ENCODE measurements around the gene CYP2E1. TPM values are rescaled to one million over a fixed set of nuclear protein-coding genes. Genes with fewer than 3 reads are reported as not detected.
"Not testable (repeated sequence)": the region's sequence is repeated elsewhere in the genome, so short reads cannot be mapped to it uniquely, and the experiment has no call there.

CYP2E1 gene
- total and polyA plus RNA-seq, 2 donors, result 2.6 to 3.4 TPM

DNA sequence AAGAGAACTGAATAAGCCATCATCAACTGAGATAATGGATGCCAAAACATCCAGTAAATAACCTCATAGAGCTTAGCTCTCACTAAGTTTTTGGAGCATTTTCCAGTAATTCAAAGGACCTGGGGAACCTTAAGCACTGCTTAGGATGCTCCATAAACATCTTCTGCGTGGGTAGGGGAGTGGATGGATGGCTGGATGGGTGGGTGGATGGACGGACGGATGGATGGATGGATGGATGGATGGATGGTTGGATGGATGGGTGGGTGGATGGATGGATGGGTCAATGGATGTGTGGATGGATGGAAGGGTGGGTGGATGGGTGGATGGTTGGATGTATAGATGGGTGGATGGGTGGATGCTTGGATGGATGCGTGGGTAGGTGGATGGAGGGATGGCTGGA is 9.0 kb downstream of the CYP2E1 start:
- Histone ChIP-seq H3K4me3 (ENCODE audit: low read length in 2 of 2) (no peak overlapping the region), H3K4me1 (ENCODE audit: control insufficient read depth in 2 of 2, insufficient read depth in 2 of 2, low read length in 2 of 2) (no peaks in the 10 kb centered on the region), H3K36me3 (ENCODE audit: control insufficient read depth in 2 of 2, insufficient read depth in 2 of 2, low read length in 1 of 2) (no peaks in the 10 kb centered on the region), H3K27ac (ENCODE audit: low read depth in 1 of 2, low read length in 1 of 2) (no peak overlapping the region), H3K9me3 (ENCODE audit: control insufficient read depth in 2 of 2, insufficient read depth in 1 of 2, low read length in 1 of 2) (no peaks in the 10 kb centered on the region), H3K27me3 (ENCODE audit: control insufficient read depth in 2 of 2, insufficient read depth in 1 of 2, low read length in 1 of 2) (no peaks in the 10 kb centered on the region)
- no peak for DNase-seq (ENCODE audit: low read depth in 6 of 9, low spot score in 9 of 9)
- WGBS, result 78% methylated on average over 4 of the region's 4 CpGs

DNA sequence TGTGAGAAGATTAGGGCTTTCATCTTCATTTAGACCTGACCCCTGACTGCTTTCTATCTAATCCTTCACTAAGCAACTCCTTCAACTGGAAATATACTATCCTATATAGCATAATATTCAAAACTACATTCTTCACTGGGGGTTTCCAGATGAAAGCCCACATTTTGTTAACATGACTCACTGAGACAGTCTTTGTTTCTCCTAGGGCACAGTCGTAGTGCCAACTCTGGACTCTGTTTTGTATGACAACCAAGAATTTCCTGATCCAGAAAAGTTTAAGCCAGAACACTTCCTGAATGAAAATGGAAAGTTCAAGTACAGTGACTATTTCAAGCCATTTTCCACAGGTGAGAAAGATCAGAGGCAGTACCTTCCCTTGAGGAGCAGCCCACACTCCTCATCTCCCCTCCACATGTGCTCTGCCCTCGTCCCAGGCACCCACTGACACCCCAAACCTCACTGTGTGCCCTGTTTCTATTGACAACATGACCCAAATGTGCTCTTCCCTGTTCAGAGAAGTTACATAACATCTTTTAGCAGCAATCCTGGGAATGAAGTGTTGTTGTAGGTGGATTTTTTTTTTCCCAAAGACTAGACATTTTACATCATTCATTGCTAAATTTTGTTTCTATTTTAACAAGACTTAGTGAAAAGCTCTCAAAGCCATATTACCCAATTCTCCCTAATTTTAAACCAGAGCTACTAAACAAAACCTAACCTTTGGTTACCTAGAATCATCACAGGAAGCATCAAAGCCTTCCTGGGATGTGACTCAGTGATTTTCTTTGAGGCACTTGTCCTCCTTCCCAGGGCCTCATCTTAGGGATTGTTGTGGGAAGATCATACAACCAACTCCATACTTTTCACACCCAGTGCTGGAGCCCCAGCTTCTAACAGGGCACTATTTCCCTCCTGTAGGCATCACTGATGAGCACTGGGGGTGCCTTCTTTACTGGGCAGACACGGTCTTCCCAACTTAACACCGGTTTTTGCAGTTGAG is 10.7 kb downstream of the CYP2E1 start:
- DNase-seq (ENCODE audit: low read depth in 6 of 9, low spot score in 9 of 9), result no peak
- Histone ChIP-seq H3K4me3 (ENCODE audit: low read length in 2 of 2) (no peak overlapping the region), H3K36me3 (ENCODE audit: control insufficient read depth in 2 of 2, insufficient read depth in 2 of 2, low read length in 1 of 2) (no peaks in the 10 kb centered on the region), H3K4me1 (ENCODE audit: control insufficient read depth in 2 of 2, insufficient read depth in 2 of 2, low read length in 2 of 2) (no peaks in the 10 kb centered on the region), H3K27ac (ENCODE audit: low read depth in 1 of 2, low read length in 1 of 2) (no peak overlapping the region), H3K27me3 (ENCODE audit: control insufficient read depth in 2 of 2, insufficient read depth in 1 of 2, low read length in 1 of 2) (no peaks in the 10 kb centered on the region), H3K9me3 (ENCODE audit: control insufficient read depth in 2 of 2, insufficient read depth in 1 of 2, low read length in 1 of 2) (no peaks in the 10 kb centered on the region)
- 75% methylated on average over 4 of the region's 4 CpGs for WGBS

DNA sequence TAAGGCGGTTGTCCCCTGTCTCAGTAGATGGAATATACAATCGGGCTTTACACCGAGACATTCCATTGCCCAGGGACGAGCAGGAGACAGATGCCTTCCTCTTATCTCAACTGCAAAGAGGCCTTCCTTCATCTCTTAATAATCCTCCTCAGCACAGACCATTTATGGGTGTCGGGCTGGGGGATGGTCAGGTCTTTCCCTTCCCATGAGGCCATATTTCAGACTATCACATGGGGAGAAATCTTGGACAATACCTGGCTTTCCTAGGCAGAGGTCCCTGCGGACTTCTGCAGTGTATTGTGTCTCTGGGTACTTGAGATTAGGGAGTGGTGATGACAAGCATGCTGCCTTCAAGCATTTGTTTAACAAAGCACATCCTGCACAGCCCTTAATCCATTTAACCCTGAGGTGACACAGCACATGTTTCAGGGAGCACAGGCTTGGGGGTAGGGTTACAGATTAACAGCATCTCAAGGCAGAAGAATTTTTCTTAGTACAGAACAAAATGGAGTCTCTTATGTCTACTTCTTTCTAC is 14.3 kb downstream of the CYP2E1 start:
- WGBS, result 87% methylated on average over 6 of the region's 6 CpGs
- H3K9me3 ChIP-seq (ENCODE audit: control insufficient read depth in 2 of 2, insufficient read depth in 1 of 2, low read length in 1 of 2); H3K27me3 ChIP-seq (ENCODE audit: control insufficient read depth in 2 of 2, insufficient read depth in 1 of 2, low read length in 1 of 2); H3K4me3 ChIP-seq (ENCODE audit: low read length in 2 of 2); H3K4me1 ChIP-seq (ENCODE audit: control insufficient read depth in 2 of 2, insufficient read depth in 2 of 2, low read length in 2 of 2); H3K27ac ChIP-seq (ENCODE audit: low read depth in 1 of 2, low read length in 1 of 2); DNase-seq (ENCODE audit: low read depth in 6 of 9, low spot score in 9 of 9); H3K36me3 ChIP-seq (ENCODE audit: control insufficient read depth in 2 of 2, insufficient read depth in 2 of 2, low read length in 1 of 2): not testable (repeated sequence)

DNA sequence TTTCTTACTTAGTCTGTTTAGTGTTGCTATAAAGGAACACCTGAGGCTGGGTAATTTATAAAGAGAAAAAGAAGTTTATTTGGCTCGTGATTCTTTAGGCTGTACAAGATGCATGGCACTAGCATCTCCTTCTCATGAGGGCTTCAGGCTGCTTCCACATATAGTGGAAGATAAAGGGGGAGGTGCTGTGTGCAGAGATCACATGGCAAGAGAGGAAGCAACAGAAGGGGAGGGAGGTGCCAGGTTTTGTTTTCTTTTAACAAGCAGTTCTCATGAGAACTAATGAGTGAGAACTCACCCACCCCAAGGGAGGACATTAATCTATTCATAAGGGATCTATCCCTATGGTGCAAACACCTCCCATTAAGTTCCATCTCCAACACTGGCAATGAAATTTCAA is 17.3 kb downstream of the CYP2E1 start:
- DNase-seq (ENCODE audit: low read depth in 6 of 9, low spot score in 9 of 9), result peak in 1 of 9 donors; percentile 5
- Histone ChIP-seq H3K27me3 (ENCODE audit: control insufficient read depth in 2 of 2, insufficient read depth in 1 of 2, low read length in 1 of 2) (no peaks in the 10 kb centered on the region), H3K36me3 (ENCODE audit: control insufficient read depth in 2 of 2, insufficient read depth in 2 of 2, low read length in 1 of 2) (no peaks in the 10 kb centered on the region), H3K27ac (ENCODE audit: low read depth in 1 of 2, low read length in 1 of 2) (no peak overlapping the region), H3K4me1 (ENCODE audit: control insufficient read depth in 2 of 2, insufficient read depth in 2 of 2, low read length in 2 of 2) (no peaks in the 10 kb centered on the region), H3K9me3 (ENCODE audit: control insufficient read depth in 2 of 2, insufficient read depth in 1 of 2, low read length in 1 of 2) (peaks cover 0 to 1% of the 10 kb centered on the region in 2 donors), H3K4me3 (ENCODE audit: low read length in 2 of 2) (no peak overlapping the region)
- WGBS, result 73% methylated on average over 1 of the region's 1 CpG

DNA sequence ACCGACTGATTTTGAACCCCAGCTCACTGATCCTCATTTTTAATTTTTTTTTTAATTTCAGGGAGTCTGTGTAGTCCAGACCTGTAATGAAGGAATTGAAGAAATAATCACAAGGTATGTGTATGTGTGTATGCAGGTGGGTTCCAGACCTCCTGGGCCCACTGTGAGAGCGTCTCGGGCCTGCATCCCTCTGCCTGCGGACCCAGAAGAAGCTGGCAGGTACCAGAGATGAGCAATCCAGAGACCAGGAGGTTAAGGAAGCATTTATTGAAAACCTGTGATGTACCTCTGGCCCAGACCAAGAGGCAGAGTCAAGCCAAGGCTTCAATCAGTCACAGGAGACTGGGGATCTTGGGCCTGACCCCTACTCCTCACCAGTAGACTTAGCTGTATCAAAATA is 27.4 kb downstream of the CYP2E1 start:
- Histone ChIP-seq H3K36me3 (ENCODE audit: control insufficient read depth in 2 of 2, insufficient read depth in 2 of 2, low read length in 1 of 2) (no peaks in the 10 kb centered on the region), H3K27ac (ENCODE audit: low read depth in 1 of 2, low read length in 1 of 2) (no peak overlapping the region), H3K4me1 (ENCODE audit: control insufficient read depth in 2 of 2, insufficient read depth in 2 of 2, low read length in 2 of 2) (no peaks in the 10 kb centered on the region), H3K27me3 (ENCODE audit: control insufficient read depth in 2 of 2, insufficient read depth in 1 of 2, low read length in 1 of 2) (no peaks in the 10 kb centered on the region), H3K4me3 (ENCODE audit: low read length in 2 of 2) (no peak overlapping the region), H3K9me3 (ENCODE audit: control insufficient read depth in 2 of 2, insufficient read depth in 1 of 2, low read length in 1 of 2) (no peaks in the 10 kb centered on the region)
- DNase-seq (ENCODE audit: low read depth in 6 of 9, low spot score in 9 of 9), result no peak
- 96% methylated on average over 4 of the region's 4 CpGs for WGBS

DNA sequence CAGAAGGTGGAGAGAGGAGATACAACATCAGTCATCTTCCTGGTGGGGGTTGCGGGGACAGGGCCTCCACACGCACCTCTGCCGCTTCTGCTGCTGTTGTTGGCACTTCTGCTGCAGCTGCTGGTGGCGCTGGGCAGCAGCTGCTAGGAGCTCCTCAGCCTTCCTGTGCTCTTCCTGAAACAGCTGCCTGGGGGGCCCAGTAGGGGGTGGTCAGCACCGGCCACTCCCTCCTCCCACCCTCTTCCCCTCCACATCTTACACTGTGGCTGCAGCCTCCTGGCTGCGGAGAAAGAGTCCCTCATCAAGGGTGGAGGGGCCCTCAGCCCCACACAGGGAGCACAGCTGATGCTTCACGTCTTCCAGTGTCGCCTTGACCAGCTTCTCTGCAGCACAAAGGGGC is 28.4 kb downstream of the CYP2E1 start:
- DNase-seq (ENCODE audit: low read depth in 6 of 9, low spot score in 9 of 9), result no peak
- H3K27ac ChIP-seq (ENCODE audit: low read depth in 1 of 2, low read length in 1 of 2), result no peak overlapping the region
- WGBS, result 70% methylated on average over 8 of the region's 8 CpGs
- no peaks in the 10 kb centered on the region for H3K27me3 ChIP-seq (ENCODE audit: control insufficient read depth in 2 of 2, insufficient read depth in 1 of 2, low read length in 1 of 2)
- H3K4me3 ChIP-seq (ENCODE audit: low read length in 2 of 2), result no peak overlapping the region
- H3K4me1 ChIP-seq (ENCODE audit: control insufficient read depth in 2 of 2, insufficient read depth in 2 of 2, low read length in 2 of 2), result no peaks in the 10 kb centered on the region
- no peaks in the 10 kb centered on the region for H3K9me3 ChIP-seq (ENCODE audit: control insufficient read depth in 2 of 2, insufficient read depth in 1 of 2, low read length in 1 of 2)
- no peaks in the 10 kb centered on the region for H3K36me3 ChIP-seq (ENCODE audit: control insufficient read depth in 2 of 2, insufficient read depth in 2 of 2, low read length in 1 of 2)

DNA sequence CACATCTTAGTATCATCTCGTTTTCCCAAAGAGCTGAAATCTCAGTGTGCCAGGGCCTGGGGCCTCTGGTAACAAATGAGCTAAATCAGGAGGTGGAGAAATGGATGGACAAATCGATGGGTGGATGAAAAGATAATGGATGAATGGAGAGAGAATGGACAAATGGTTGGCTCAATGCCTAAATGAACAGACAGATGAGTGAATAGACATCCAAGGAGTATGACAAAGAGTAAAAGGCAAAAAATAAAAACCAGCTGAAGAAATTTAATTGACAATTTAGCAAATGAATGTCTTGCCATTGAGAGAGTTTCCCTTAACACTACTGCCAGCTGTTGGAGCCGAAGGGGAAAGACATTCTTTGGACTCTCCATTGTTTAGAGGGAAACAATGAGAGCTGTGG is 30.2 kb downstream of the CYP2E1 start:
- WGBS, result 76% methylated on average over 3 of the region's 3 CpGs
- Histone ChIP-seq H3K9me3 (ENCODE audit: control insufficient read depth in 2 of 2, insufficient read depth in 1 of 2, low read length in 1 of 2) (no peaks in the 10 kb centered on the region), H3K27ac (ENCODE audit: low read depth in 1 of 2, low read length in 1 of 2) (no peak overlapping the region), H3K4me1 (ENCODE audit: control insufficient read depth in 2 of 2, insufficient read depth in 2 of 2, low read length in 2 of 2) (no peaks in the 10 kb centered on the region), H3K4me3 (ENCODE audit: low read length in 2 of 2) (no peak overlapping the region), H3K27me3 (ENCODE audit: control insufficient read depth in 2 of 2, insufficient read depth in 1 of 2, low read length in 1 of 2) (no peaks in the 10 kb centered on the region), H3K36me3 (ENCODE audit: control insufficient read depth in 2 of 2, insufficient read depth in 2 of 2, low read length in 1 of 2) (no peaks in the 10 kb centered on the region)
- DNase-seq (ENCODE audit: low read depth in 6 of 9, low spot score in 9 of 9), result no peak

DNA sequence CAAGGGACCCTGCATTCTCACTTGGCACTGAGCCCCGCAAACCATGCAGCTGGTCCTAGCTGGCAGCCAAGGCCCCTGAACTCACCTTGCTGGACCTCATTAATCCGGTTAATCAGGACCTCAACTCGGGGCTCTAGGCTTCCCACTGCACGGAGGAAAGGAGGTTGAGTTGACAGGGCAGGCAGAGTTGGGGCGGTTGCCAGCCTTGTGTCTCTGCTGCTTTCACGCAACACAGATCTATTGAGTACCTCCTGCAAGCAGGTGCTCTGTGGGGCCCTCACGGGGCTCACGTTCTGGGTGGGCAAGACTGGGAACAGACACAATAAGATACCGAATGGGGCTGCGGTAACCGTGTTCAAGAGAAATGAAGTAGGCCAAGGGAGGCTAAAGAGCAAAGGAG is 32.1 kb downstream of the CYP2E1 start:
- 93% methylated on average over 11 of the region's 11 CpGs for WGBS
- Histone ChIP-seq H3K4me3 (ENCODE audit: low read length in 2 of 2) (no peak overlapping the region), H3K27ac (ENCODE audit: low read depth in 1 of 2, low read length in 1 of 2) (no peak overlapping the region)

DNA sequence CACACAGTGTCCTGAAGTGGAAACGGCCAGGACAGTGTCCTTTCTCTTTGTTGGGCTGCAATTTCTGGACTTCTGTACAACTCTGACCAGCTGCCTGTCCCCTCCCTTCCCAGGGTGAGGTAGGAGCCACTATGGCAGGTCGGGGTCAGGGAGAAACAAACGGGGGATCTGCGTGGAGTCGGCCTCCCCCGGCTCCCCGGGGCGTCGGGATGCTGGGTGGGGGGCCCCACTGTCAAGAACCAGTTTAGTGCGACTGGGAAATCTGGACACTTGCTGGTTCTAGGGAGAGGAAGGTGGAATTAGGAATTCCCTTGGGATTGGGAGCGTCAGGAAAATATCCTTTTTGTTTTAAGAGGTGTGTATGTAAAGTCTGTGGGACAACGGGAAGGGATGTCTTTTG is 37.7 kb downstream of the CYP2E1 start:
- Histone ChIP-seq H3K27me3 (ENCODE audit: control insufficient read depth in 2 of 2, insufficient read depth in 1 of 2, low read length in 1 of 2) (peaks cover 0 to 1% of the 10 kb centered on the region in 2 donors), H3K27ac (ENCODE audit: low read depth in 1 of 2, low read length in 1 of 2) (no peak overlapping the region), H3K4me1 (ENCODE audit: control insufficient read depth in 2 of 2, insufficient read depth in 2 of 2, low read length in 2 of 2) (no peaks in the 10 kb centered on the region), H3K36me3 (ENCODE audit: control insufficient read depth in 2 of 2, insufficient read depth in 2 of 2, low read length in 1 of 2) (no peaks in the 10 kb centered on the region), H3K9me3 (ENCODE audit: control insufficient read depth in 2 of 2, insufficient read depth in 1 of 2, low read length in 1 of 2) (peaks cover 3 to 8% of the 10 kb centered on the region in 2 donors), H3K4me3 (ENCODE audit: low read length in 2 of 2) (no peak overlapping the region)
- WGBS, result 94% methylated on average over 12 of the region's 12 CpGs
- no peak for DNase-seq (ENCODE audit: low read depth in 6 of 9, low spot score in 9 of 9)

More for the DNA sequence above, 32.1 kb downstream of the CYP2E1 start:
- H3K4me1 ChIP-seq (ENCODE audit: control insufficient read depth in 2 of 2, insufficient read depth in 2 of 2, low read length in 2 of 2), result no peaks in the 10 kb centered on the region
- no peak for DNase-seq (ENCODE audit: low read depth in 6 of 9, low spot score in 9 of 9)
- H3K9me3 ChIP-seq (ENCODE audit: control insufficient read depth in 2 of 2, insufficient read depth in 1 of 2, low read length in 1 of 2), result no peaks in the 10 kb centered on the region
- H3K36me3 ChIP-seq (ENCODE audit: control insufficient read depth in 2 of 2, insufficient read depth in 2 of 2, low read length in 1 of 2), result no peaks in the 10 kb centered on the region
- no peaks in the 10 kb centered on the region for H3K27me3 ChIP-seq (ENCODE audit: control insufficient read depth in 2 of 2, insufficient read depth in 1 of 2, low read length in 1 of 2)

Data from thymus (tissue), 11 donors.